Measurements from ENCODE around the gene OR4C46.
"Not testable (repeated sequence)": the region's sequence is repeated elsewhere in the genome, so short reads cannot be mapped to it uniquely, and the experiment has no call there.

The OR4C46 gene

GRCh38 chr11:54603898-54604297, at the start of gene OR4C46:
OR4C46 (minus strand) TSS chr11:54603998; CDS start chr11:54603998, 0 bp downstream.
- no peaks in the 10 kb centered on the region for H3K27me3 ChIP-seq (ENCODE audit: insufficient read depth, low read length)
- no peaks in the 10 kb centered on the region for H3K36me3 ChIP-seq (ENCODE audit: insufficient read depth, low read depth, low read length)
- H3K4me1 ChIP-seq (ENCODE audit: insufficient read depth, low read length), result no peaks in the 10 kb centered on the region
- H3K9ac ChIP-seq (ENCODE audit: low read depth, low read length), result no peak within 1 kb of the TSS
- H3K27ac ChIP-seq (ENCODE audit: low read length), result no peak within 1 kb of the TSS
- H3K9me3 ChIP-seq (ENCODE audit: insufficient read depth, low read depth, low read length), result peaks cover 68% of the 10 kb centered on the region
- H3K4me3 ChIP-seq (ENCODE audit: low read length), result no peak within 1 kb of the TSS

GRCh38 chr11:54645606-54646005, 41.8 kb upstream of the OR4C46 start:
- not testable (repeated sequence) for H3K27me3 ChIP-seq (ENCODE audit: insufficient read depth, low read length); H3K4me3 ChIP-seq (ENCODE audit: low read length); H3K9ac ChIP-seq (ENCODE audit: low read depth, low read length); H3K4me1 ChIP-seq (ENCODE audit: insufficient read depth, low read length); H3K27ac ChIP-seq (ENCODE audit: low read length); H3K36me3 ChIP-seq (ENCODE audit: insufficient read depth, low read depth, low read length)
- peaks cover 65% of the 10 kb centered on the region for H3K9me3 ChIP-seq (ENCODE audit: insufficient read depth, low read depth, low read length)

GRCh38 chr11:54561439-54561838, 42.4 kb downstream of the OR4C46 start:
- not testable (repeated sequence) for H3K27me3 ChIP-seq (ENCODE audit: insufficient read depth, low read length); H3K4me1 ChIP-seq (ENCODE audit: insufficient read depth, low read length); H3K36me3 ChIP-seq (ENCODE audit: insufficient read depth, low read depth, low read length); H3K27ac ChIP-seq (ENCODE audit: low read length); H3K4me3 ChIP-seq (ENCODE audit: low read length); H3K9ac ChIP-seq (ENCODE audit: low read depth, low read length)
- peaks cover 60% of the 10 kb centered on the region for H3K9me3 ChIP-seq (ENCODE audit: insufficient read depth, low read depth, low read length)

- Histone ChIP-seq H3K27ac (ENCODE audit: low read length) (no peak overlapping the region), H3K4me3 (ENCODE audit: low read length) (no peak overlapping the region), H3K27me3 (ENCODE audit: insufficient read depth, low read length) (no peaks in the 10 kb centered on the region), H3K9me3 (ENCODE audit: insufficient read depth, low read depth, low read length) (peaks cover 59% of the 10 kb centered on the region), H3K9ac (ENCODE audit: low read depth, low read length) (no peak overlapping the region), H3K4me1 (ENCODE audit: insufficient read depth, low read length) (no peaks in the 10 kb centered on the region), H3K36me3 (ENCODE audit: insufficient read depth, low read depth, low read length) (no peaks in the 10 kb centered on the region)
These were observed 44.9 kb downstream of the OR4C46 start for GRCh38 chr11:54558919-54559318.

GRCh38 chr11:54558407-54558806, 45.4 kb downstream of the OR4C46 start:
- Histone ChIP-seq H3K36me3 (ENCODE audit: insufficient read depth, low read depth, low read length) (no peaks in the 10 kb centered on the region), H3K9ac (ENCODE audit: low read depth, low read length) (no peak overlapping the region), H3K4me1 (ENCODE audit: insufficient read depth, low read length) (no peaks in the 10 kb centered on the region), H3K27me3 (ENCODE audit: insufficient read depth, low read length) (no peaks in the 10 kb centered on the region), H3K27ac (ENCODE audit: low read length) (no peak overlapping the region), H3K4me3 (ENCODE audit: low read length) (no peak overlapping the region), H3K9me3 (ENCODE audit: insufficient read depth, low read depth, low read length) (peaks cover 59% of the 10 kb centered on the region)

Measured in iPS-20b (cell line).